ENCODE results near the gene PTPRC. TPM values are rescaled to one million over a fixed set of nuclear protein-coding genes. Genes with fewer than 3 reads are reported as not detected.

The PTPRC gene
- total RNA-seq, 6 experiments from 2014 or later = 5.1 to 55.7 (median 13.2) TPM

- WGBS (ENCODE audit: insufficient coverage, low coverage, low lambda C conversion rate, missing lambda C conversion rate) = 60% methylated on average over 1 of the region's 1 CpG
- Histone ChIP-seq H3K36me3 (no peaks in the 10 kb centered on the region), H3K4me3 (no peak overlapping the region), H3K27me3 (no peaks in the 10 kb centered on the region), H3K4me1 (no peaks in the 10 kb centered on the region), H3K9me3 (no peaks in the 10 kb centered on the region), H3K27ac (no peak overlapping the region)
- no peak for DNase-seq
- no peak for TF ChIP-seq POLR2A (IDR thresholded peaks at IDR 0.05)
- TF ChIP-seq CTCF (IDR thresholded peaks at IDR 0.05) = no peak
- no peak for ATAC-seq
- intact Hi-C loops (cut with DNase I) = no loop called here
Observed at GRCh38 chr1:198780376-198780775, 141.5 kb downstream of the PTPRC start.

GRCh38 chr1:198788561-198789064, 149.8 kb downstream of the PTPRC start:
- intact Hi-C loops (cut with DNase I) = no loop called here
- ATAC-seq = peak; percentile 69 to 94 (median 87)
- H3K4me1 ChIP-seq = peaks cover 0 to 5% (median 0%) of the 10 kb centered on the region in 4 donors
- H3K4me3 ChIP-seq = no peak overlapping the region
- H3K27ac ChIP-seq = peak overlapping the region in 1 of 3 donors; percentile 10
- H3K9me3 ChIP-seq = no peaks in the 10 kb centered on the region
- DNase-seq = no peak
- no peaks in the 10 kb centered on the region for H3K36me3 ChIP-seq
- H3K27me3 ChIP-seq = no peaks in the 10 kb centered on the region
- 25% methylated on average over 3 of the region's 3 CpGs for WGBS (ENCODE audit: insufficient coverage, low coverage, low lambda C conversion rate, missing lambda C conversion rate)
- TF ChIP-seq CTCF (IDR thresholded peaks at IDR 0.05) = peak; percentile 8 to 43 (median 18)
- TF ChIP-seq POLR2A (IDR thresholded peaks at IDR 0.05) = no peak

GRCh38 chr1:198793714-198794113, 154.9 kb downstream of the PTPRC start:
- 78% methylated on average over 3 of the region's 3 CpGs for WGBS (ENCODE audit: insufficient coverage, low coverage, low lambda C conversion rate, missing lambda C conversion rate)
- no peak overlapping the region for H3K4me3 ChIP-seq
- TF ChIP-seq CTCF (IDR thresholded peaks at IDR 0.05) = no peak
- TF ChIP-seq POLR2A (IDR thresholded peaks at IDR 0.05) = no peak
- H3K36me3 ChIP-seq = no peaks in the 10 kb centered on the region
- no peaks in the 10 kb centered on the region for H3K4me1 ChIP-seq
- no peak overlapping the region for H3K27ac ChIP-seq
- ATAC-seq (no peak), DNase-seq (no peak)
- H3K27me3 ChIP-seq = no peaks in the 10 kb centered on the region
- intact Hi-C loops (cut with DNase I) = no loop called here
- no peaks in the 10 kb centered on the region for H3K9me3 ChIP-seq

- ATAC-seq = no peak
- H3K27ac ChIP-seq = no peak overlapping the region
- intact Hi-C loops (cut with DNase I) = no loop called here
Observed at GRCh38 chr1:198794498-198794897, 155.7 kb downstream of the PTPRC start.

More at GRCh38 chr1:198794498-198794897, 155.7 kb downstream of the PTPRC start:
- Histone ChIP-seq H3K4me3 (no peak overlapping the region), H3K4me1 (no peaks in the 10 kb centered on the region), H3K27me3 (no peaks in the 10 kb centered on the region), H3K36me3 (no peaks in the 10 kb centered on the region), H3K9me3 (no peaks in the 10 kb centered on the region)
- no peak for DNase-seq
- no peak for TF ChIP-seq POLR2A (IDR thresholded peaks at IDR 0.05)
- TF ChIP-seq CTCF (IDR thresholded peaks at IDR 0.05) = no peak
